ENCODE measurements around the gene CDK6. TPM values are rescaled to one million over a fixed set of nuclear protein-coding genes. Genes with fewer than 3 reads are reported as not detected.

The CDK6 gene
- polyA plus RNA-seq, 4 donors, result 43.8 to 53.3 (median 45.1) TPM

GRCh38 chr7:92742186-92742585, 94.2 kb downstream of the CDK6 start:
- DNase-seq (ENCODE audit: low read depth in 4 of 4, low spot score in 3 of 4), result no peak

- DNase-seq (ENCODE audit: low read depth in 4 of 4, low spot score in 3 of 4), result no peak
Observed at GRCh38 chr7:92740700-92741126, 95.7 kb downstream of the CDK6 start.

- no peak for DNase-seq (ENCODE audit: low read depth in 4 of 4, low spot score in 3 of 4)
Observed at GRCh38 chr7:92740134-92740533, 96.2 kb downstream of the CDK6 start.

GRCh38 chr7:92739091-92739490, 97.3 kb downstream of the CDK6 start:
- DNase-seq (ENCODE audit: low read depth in 4 of 4, low spot score in 3 of 4), result no peak

- DNase-seq (ENCODE audit: low read depth in 4 of 4, low spot score in 3 of 4), result no peak
Observed at GRCh38 chr7:92737706-92738105, 98.7 kb downstream of the CDK6 start.

GRCh38 chr7:92736870-92737269, 99.5 kb downstream of the CDK6 start:
- no peak for DNase-seq (ENCODE audit: low read depth in 4 of 4, low spot score in 3 of 4)

- DNase-seq (ENCODE audit: low read depth in 4 of 4, low spot score in 3 of 4), result no peak
Observed at GRCh38 chr7:92735707-92736106, 100.7 kb downstream of the CDK6 start.

- DNase-seq (ENCODE audit: low read depth in 4 of 4, low spot score in 3 of 4), result no peak
Observed at GRCh38 chr7:92732316-92733036, 103.9 kb downstream of the CDK6 start.

- no peak for DNase-seq (ENCODE audit: low read depth in 4 of 4, low spot score in 3 of 4)
Observed at GRCh38 chr7:92731335-92732063, 104.9 kb downstream of the CDK6 start.

- no peak for DNase-seq (ENCODE audit: low read depth in 4 of 4, low spot score in 3 of 4)
Observed at GRCh38 chr7:92730808-92731207, 105.6 kb downstream of the CDK6 start.

GRCh38 chr7:92729751-92730150, 106.6 kb downstream of the CDK6 start:
- no peak for DNase-seq (ENCODE audit: low read depth in 4 of 4, low spot score in 3 of 4)

GRCh38 chr7:92729172-92729571, 107.2 kb downstream of the CDK6 start:
- DNase-seq (ENCODE audit: low read depth in 4 of 4, low spot score in 3 of 4), result no peak

- no peak for DNase-seq (ENCODE audit: low read depth in 4 of 4, low spot score in 3 of 4)
Observed at GRCh38 chr7:92727755-92728154, 108.6 kb downstream of the CDK6 start.

GRCh38 chr7:92725161-92725925, 111.0 kb downstream of the CDK6 start:
- no peak for DNase-seq (ENCODE audit: low read depth in 4 of 4, low spot score in 3 of 4)

GRCh38 chr7:92723943-92724342, 112.4 kb downstream of the CDK6 start:
- DNase-seq (ENCODE audit: low read depth in 4 of 4, low spot score in 3 of 4), result no peak

GRCh38 chr7:92723205-92723604, 113.2 kb downstream of the CDK6 start:
- DNase-seq (ENCODE audit: low read depth in 4 of 4, low spot score in 3 of 4), result no peak

- DNase-seq (ENCODE audit: low read depth in 4 of 4, low spot score in 3 of 4), result no peak
Observed at GRCh38 chr7:92722541-92722940, 113.8 kb downstream of the CDK6 start.

GRCh38 chr7:92720604-92721350, 115.6 kb downstream of the CDK6 start:
- no peak for DNase-seq (ENCODE audit: low read depth in 4 of 4, low spot score in 3 of 4)

GRCh38 chr7:92717993-92718716, 118.2 kb downstream of the CDK6 start:
- no peak for DNase-seq (ENCODE audit: low read depth in 4 of 4, low spot score in 3 of 4)

- no peak for DNase-seq (ENCODE audit: low read depth in 4 of 4, low spot score in 3 of 4)
Observed at GRCh38 chr7:92717623-92717992, 118.8 kb downstream of the CDK6 start.
